NK-92 (cell line): Measurements from ENCODE around the gene RUNDC1.

Source experiments
- DNase-seq: peaks from one replicate; lab custom pipeline; 2025; ENCODE audit not compliant: unreplicated experiment; lab: John Stamatoyannopoulos, UW

The RUNDC1 gene

GRCh38 chr17:43018008-43018853, 37.9 kb downstream of the RUNDC1 start:
- no peak for DNase-seq

GRCh38 chr17:43018932-43019331, 38.6 kb downstream of the RUNDC1 start:
- no peak for DNase-seq

DNA sequence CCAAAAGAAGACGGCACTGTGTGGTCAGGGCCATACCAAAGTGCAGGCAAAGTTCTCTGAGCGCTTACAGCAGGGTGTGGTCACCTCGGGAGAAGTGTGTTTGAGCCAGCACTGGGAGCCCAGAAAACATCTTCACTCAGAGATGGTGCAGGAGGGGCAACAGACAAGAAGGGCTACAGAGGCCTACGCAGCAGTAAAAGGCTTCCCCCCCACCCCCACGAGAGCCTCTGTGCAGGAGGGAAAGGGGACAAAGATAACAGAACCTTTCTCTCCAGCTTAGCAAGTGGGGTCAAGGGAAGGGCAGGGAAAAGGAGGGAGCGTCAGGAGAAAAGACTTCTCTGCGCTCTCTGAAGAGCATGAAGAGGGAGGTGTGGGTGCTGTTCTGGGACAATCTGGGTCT, 39.1 kb downstream of the RUNDC1 start:
- no peak for DNase-seq

DNA sequence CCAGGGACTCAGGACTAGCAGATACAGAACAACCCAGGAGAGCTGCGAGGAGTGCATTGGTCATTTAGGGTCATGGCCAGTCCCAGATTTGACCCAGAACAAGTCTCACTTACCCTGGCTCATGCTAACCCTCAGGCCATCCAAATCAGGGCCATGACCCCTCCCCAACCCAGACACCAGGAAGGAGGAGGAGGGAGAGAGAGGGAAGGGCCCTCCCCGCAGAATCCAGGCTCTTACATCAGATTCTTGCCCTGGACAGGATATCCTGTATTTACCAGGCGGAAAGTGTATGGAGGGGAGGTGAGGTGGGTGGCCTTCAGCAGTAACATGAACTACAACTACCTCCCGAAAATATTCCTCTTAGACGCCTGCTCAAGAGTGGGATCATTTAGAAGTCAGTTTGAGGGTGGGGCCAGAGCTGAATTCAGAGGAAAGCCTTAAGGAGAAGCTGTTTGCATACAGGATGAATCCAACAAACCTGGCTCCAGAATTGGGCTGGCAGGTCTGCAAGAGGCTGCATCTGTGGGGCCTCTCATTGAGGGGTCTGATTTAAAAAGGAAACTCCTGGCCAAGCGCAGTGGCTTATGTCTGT, 39.8 kb downstream of the RUNDC1 start:
- DNase-seq = no peak

- DNase-seq = no peak
These were observed 40.7 kb downstream of the RUNDC1 start for GRCh38 chr17:43020789-43021740.

DNA sequence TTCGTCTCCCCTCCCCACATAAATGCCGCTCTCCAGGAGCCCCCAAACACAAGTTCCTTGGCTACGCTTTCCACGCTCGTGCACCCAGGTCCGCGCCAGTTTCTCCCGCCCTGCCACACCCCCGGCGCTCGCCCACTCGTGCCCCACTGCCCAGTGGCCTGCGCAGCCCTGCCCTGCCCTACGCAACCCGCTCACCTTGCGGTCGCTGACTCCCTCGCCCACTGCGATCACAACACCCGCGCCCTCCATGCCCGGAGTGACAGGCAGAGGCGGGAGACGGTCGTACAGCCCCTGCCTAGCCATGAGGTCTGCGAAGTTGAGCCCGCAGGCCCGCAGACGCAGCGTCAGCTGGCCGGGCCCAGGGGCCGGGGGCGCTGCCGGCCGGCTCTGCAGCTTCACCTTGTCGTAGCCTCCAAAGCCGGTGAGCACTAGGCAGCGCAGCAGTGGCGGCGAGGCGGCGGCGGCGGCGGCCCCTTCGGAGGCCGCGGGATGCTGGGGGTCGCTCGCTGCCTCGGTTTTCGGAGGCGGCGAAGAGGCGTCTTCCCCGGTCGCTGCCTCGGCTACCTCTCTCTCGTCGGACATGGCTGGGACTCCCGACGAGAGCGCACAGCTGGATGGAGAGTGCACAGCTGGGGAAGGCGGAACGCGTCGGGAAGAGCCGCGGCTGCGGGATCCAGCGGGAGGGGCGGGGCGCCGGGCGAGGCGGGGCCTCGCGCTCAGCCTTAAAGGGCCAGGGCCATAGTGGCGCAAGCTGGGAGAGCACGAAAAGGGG, 41.6 kb downstream of the RUNDC1 start, which contains the start of gene VAT1:
Gene VAT1, minus strand, starts transcription at position 645 of the 772 bp plus-strand sequence. Its CDS starts 63 bp downstream, at position 582.
- no peak for DNase-seq

DNA sequence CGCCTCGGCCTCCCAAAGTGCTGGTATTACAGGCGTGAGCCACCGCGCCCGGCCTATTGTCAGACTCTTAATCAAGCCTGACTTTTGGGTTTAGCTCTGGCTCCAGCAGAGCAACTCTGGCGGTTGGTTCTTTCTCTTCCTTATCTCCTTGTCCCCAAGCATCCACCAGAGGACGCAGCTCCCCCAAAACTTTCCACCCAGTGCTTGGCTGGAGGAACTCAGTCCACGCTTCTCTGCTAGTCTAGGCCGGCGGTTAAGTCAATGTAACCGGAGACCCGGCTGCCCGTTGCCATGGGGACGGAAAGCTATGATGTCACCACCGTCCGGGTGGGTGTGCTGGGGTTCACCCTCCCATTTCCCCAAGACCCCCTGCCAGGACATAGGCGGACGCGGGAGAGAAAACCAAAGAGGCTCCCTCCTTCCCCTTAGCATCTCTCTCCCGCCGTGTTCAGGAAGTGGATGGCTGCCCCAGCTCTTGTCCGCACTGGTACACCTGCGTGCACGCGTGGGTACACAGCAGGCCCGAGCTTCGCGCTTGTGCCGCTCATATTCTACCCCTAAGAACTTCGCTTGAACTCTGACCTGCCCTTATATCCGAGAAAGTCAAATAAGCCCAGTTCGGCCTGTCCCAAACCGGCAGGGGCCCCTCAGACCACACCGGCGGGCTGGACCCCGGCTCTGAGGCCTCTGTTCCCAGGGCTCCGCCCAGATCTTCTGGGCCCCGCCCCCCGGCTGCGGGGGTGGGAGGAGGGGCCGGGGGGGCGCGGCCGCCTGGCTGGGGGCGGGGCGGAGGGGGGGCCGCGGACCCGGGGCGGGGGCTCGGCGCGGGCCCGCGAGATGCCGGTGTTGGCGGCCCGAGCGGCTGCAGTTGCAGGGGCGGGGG, 44.3 kb downstream of the RUNDC1 start, which contains the start of gene RND2:
Gene RND2, plus strand, starts transcription at position 825 of the 883 bp plus-strand sequence. CDS start 117 bp downstream, outside the sequence.
- no peak for DNase-seq

DNA sequence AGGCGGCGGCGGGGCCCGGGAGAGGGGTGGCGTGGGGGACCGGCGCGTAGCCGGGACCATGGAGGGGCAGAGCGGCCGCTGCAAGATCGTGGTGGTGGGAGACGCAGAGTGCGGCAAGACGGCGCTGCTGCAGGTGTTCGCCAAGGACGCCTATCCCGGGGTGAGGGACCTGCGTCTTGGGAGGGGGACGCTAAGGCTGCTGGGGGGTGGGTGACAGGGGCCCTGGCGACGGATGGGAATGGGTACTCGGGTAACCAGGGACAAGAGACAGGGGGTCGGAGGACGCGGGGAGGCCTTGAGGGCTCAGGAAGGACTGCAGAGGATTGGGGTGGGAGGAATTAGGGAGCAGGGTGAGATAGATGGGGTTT, 44.9 kb downstream of the RUNDC1 start:
- DNase-seq = no peak

DNA sequence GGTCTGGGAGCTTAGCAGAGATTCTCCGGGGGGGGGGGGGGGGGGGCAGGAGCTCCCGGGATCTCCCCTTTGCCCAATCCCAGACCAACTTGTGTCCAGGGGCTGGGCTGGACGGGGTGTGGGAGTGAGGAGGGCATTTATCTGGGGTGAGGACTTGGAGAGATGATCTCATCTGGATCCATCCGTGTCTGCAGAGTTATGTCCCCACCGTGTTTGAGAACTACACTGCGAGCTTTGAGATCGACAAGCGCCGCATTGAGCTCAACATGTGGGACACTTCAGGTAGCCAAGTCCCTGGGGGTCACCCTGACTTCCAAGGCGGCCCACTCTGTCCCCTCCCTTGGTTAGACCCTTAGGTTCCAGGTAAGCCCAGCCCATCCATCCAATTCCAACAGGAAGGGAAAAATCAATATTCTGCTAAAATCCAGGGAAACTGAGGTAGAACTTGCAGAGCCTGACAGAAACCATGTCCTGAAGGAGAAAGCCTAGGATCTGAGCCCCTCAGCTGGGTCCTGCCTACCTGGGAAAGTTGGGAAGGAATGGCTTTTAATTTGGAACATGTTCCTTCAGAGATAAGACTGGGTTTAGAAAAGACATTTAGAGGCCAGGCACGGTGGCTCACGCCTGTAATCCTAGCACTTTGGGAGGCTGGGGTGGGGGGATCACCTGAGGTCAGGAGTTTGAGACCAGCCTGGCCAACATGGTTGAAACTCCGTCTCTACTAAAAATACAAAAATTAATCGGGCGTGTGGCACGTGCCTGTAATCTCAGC, 45.6 kb downstream of the RUNDC1 start:
- no peak for DNase-seq

DNA sequence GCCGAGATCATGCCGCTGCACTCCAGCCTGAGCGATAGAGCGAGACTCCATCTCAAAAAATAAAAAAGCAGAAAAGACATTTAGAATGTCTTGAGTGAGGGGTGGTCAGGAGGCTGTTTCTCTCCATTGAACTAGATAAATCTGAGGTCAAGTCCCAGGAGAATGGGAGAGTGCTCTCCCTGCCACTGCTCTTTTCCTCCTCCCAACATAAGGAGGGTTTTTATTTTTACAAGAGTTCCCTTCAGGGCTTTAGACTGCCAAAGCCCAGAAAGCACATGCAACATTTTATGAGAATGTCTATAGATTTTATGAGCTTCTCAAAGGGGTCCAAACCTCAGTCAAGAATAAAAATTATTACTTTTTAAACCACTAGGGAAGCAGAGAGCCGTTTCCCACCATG, 46.2 kb downstream of the RUNDC1 start:
- DNase-seq = no peak

DNA sequence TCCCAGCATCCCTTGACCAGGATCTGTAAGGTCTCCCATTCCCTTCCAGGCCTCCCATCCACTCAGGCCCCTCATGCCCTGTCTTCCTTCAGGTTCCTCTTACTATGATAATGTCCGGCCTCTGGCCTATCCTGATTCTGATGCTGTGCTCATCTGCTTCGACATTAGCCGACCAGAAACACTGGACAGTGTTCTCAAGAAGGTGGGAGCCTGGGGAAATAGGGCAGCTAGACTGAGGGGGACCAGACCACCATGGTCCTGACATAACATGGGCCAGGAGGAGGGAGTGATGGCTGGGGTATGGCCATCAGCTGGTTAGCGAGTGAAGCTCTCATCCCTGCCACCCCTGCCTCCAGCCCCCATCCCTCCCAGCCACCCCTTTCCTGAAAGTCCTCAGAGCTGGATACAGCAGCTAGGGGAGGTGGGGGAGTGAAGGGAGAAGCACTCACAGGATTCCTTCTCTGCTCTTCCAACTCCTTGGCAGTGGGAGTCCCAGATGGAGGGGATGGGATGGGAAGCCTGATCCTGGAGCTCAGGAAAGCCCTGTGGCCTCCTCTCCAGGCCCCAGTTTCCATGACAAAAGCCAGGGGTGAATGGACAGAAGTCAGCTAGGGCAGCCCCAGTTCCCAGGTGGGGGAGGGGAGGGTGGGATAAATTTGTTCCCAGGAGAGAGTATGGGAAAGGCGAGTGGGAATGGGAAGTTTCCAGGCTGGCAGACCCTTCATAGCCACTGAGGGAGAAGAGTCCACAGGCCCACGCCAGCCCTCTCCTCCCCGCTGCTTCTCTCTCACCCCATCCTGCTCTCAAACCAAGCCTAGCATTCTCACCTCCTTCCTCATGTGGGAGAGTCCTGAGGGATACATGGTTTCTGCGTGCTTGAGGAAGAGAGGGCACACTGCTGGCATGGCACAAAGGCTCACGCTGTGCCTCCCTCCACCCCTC, 47.0 kb downstream of the RUNDC1 start:
- DNase-seq = no peak

GRCh38 chr17:43028221-43028861, 48.0 kb downstream of the RUNDC1 start:
- DNase-seq = no peak

DNA sequence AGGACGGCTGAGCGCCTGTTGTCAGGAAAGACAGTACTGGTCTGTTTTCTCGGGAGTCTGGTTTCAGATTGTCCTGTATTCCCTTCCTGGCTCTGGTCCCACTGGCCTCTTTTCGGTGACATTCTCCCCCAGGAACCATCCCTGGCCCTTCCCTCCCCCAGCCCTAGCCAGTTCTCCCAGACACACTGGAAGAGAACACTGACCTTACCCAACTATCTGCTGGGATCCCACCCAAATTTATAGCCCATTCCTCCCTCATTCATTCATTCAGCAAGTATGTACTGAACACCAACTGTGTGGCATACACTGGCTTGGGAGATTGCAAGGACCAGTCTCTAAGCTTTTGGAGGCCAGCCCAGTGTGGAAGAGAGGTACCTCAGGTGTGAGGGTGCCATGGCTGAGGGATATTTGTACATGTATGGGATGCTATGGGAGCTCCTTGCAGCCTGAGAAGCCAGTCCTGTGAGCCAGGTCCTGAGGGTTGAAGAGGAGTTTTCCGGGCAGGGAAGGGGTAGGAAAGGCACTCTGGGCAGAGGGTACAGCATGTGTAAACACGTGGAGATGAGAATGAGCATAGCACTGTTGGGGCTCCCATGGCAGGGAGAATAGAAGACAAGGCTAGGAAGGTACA, 49.9 kb downstream of the RUNDC1 start:
- DNase-seq = no peak

DNA sequence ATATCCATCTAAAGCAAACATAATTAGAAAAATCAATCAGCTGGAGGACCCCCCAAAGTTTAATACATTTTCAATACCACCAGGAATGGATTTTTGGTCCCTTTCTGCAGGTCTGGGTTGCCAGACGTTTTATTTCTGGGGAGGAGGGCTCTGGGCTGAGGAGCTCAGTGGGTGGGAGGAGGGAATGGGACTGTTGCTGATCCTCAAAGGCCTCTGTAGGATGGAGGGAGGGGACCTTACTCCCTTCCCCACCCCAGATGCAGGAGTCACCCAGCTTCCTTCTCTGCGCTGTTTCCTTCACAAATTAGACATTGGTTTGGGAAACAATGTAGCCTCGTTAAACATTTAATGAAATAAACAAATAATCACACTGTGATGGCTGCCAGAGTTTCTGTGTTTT, 51.3 kb downstream of the RUNDC1 start:
- DNase-seq = no peak

DNA sequence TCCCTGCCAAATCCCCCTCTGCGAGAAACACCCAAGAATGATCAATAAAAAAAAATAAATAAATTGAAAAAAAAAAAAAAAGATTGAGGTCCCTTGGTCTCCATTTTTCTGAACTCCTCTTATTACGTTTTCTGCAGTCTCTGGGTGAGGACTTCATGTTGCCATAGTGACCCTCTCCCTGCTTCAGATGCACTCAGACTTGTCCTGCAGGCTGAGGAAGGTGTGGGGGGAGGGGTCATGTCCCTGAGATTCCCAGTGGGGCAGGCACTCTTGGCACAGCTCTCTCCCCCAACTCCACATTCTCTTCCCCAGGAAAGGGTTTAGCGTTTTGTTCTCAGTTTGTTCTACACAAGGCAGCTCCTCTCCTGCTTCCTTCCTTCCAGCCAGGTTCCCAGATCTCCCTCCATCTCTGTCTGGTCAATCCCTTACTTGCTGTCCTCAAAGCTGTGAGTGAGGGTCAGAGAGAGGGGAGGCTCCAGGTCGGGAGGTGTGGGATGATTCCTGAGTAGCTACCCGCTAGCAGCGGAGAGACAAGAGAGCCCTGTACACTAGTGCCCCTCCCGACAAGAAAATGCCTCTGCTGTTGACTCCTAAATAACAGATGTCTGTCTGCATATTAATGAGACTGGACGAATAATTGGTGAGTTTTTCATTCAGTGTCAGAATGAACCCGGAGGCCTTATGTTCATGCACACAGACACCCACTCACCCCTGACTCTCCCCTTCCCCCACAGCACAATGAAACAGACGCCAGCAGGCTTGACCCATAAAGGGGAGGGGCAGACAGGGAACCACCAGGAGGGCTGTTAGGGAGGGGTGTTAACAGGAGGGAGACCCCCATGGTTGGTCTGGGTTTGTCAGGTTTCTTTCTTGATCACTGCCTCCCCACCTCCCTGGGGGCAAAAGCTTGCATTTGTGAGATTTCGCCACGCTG, 53.9 kb downstream of the RUNDC1 start:
- no peak for DNase-seq

DNA sequence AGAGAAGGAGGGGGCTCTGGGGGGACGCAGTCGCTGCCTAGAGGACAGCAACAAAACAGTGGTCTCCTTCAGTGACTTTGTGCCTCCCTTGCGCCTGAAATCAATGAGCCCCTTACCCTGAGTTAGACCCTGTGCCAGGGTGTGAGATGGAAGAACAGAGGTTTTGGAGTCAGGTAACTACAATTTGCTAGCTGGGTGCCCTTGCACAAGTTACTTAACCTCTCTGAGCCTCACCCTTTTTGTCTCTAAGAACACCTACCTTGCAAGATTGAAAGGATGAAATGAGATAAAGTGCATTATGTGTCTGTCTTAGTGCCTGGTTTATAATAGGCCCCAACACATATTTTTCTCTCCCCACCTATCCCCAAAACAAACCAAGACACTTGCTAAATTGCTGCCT, 54.5 kb downstream of the RUNDC1 start:
- no peak for DNase-seq
